Thyroid gland (tissue), 4 donors: ENCODE results near the gene LINGO4. TPM values are rescaled to one million over a fixed set of nuclear protein-coding genes. Genes with fewer than 3 reads are reported as not detected.

ENCODE experiments used
- DNase-seq, 2 donors: peaks; one replicate each; pipeline ENCODE4 v3.0.0-alpha.2; 2019
- H3K27ac ChIP-seq, 3 donors: fragments of 200-600 bp; sonication (generic); 1 replicate in 2 of 3; 2 replicates in 1 of 3; pipeline ENCODE4 v1.5.1; 2016 to 2019; ENCODE audit warnings: mild to moderate bottlenecking in 1 of 3, moderate library complexity in 1 of 3
- H3K27me3 ChIP-seq: fragments of 200-600 bp; sonication (generic); one replicate; pipeline ENCODE4 v1.5.1; 2019
- H3K36me3 ChIP-seq, 2 donors: fragments of 200-600 bp; sonication (generic); one replicate each; pipeline ENCODE4 v1.5.1; 2016 to 2019
- H3K4me1 ChIP-seq, 2 donors: fragments of 200-600 bp; sonication (generic); one replicate each; pipeline ENCODE4 v1.5.1; 2017 to 2019
- H3K4me3 ChIP-seq, 3 donors: fragments of 200-600 bp; sonication (generic); replicated peaks in 1 of 3; 1 replicate in 2 of 3; 2 replicates in 1 of 3; pipeline ENCODE4 v1.5.1; 2016; ENCODE audit warnings: mild to moderate bottlenecking in 1 of 3
- H3K9me3 ChIP-seq: fragments of 200-600 bp; sonication (generic); one replicate; pipeline ENCODE4 v1.5.1; 2017
- POLR2A ChIP-seq, 2 donors: fragments of 450-650 bp; IDR thresholded peaks; one replicate each; pipeline ENCODE4 v1.6.1; 2017; ENCODE audit warnings: antibody characterized with exemption in 2 of 2, mild to moderate bottlenecking in 2 of 2, moderate library complexity in 1 of 2
- WGBS, 2 donors: methylation state at CpG; one replicate each; pipeline ENCODE4 v1.1.5; 2017; 5-methylcytosine and 5-hydroxymethylcytosine counted together
- intact Hi-C: fragments of 100-400 bp; cut with DNase I; formaldehyde crosslinking; loops from one replicate; pipeline ENCODE4 v1.15.1; 2023
- total RNA-seq, 4 donors: library from RNA; depleted of rRNA; stranded (reverse); fragments of >200 nt; gene quantifications; one replicate each; pipeline ENCODE4 v1.2.3, GENCODE V29; 2016
- TF ChIP-seq, protein P1 (sequence below), 6 experiments: fragments of 200-600 bp in 3 of 6; fragments of 450-650 bp in 3 of 6; sonication (generic) in 3 of 6; IDR thresholded peaks; one replicate each; pipeline ENCODE4 v1.5.1; 2016 to 2019; ENCODE audit warnings: antibody characterized with exemption in 6 of 6, mild to moderate bottlenecking in 2 of 6, inconsistent platforms in 1 of 6, moderate library complexity in 1 of 6

Gene LINGO4
- total RNA-seq, 4 donors from 2014 or later: 0.13 to 0.63 (median 0.24) TPM

GRCh38 chr1:151799179-151800022 is 5.8 kb downstream of the LINGO4 start:
- H3K36me3 ChIP-seq: no peaks in the 10 kb centered on the region
- no peaks in the 10 kb centered on the region for H3K27me3 ChIP-seq
- H3K9me3 ChIP-seq: no peaks in the 10 kb centered on the region
- no peak overlapping the region for H3K27ac ChIP-seq
- 45 to 62% methylated on average over 9 of the region's 9 CpGs for WGBS, 2 donors
- DNase-seq: no peak
- intact Hi-C loops: no loop called here
- TF ChIP-seq POLR2A (IDR thresholded peaks at IDR 0.05): no peak
- TF ChIP-seq, protein P1, sequence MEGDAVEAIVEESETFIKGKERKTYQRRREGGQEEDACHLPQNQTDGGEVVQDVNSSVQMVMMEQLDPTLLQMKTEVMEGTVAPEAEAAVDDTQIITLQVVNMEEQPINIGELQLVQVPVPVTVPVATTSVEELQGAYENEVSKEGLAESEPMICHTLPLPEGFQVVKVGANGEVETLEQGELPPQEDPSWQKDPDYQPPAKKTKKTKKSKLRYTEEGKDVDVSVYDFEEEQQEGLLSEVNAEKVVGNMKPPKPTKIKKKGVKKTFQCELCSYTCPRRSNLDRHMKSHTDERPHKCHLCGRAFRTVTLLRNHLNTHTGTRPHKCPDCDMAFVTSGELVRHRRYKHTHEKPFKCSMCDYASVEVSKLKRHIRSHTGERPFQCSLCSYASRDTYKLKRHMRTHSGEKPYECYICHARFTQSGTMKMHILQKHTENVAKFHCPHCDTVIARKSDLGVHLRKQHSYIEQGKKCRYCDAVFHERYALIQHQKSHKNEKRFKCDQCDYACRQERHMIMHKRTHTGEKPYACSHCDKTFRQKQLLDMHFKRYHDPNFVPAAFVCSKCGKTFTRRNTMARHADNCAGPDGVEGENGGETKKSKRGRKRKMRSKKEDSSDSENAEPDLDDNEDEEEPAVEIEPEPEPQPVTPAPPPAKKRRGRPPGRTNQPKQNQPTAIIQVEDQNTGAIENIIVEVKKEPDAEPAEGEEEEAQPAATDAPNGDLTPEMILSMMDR (IDR thresholded peaks at IDR 0.05): no peak
- no peaks in the 10 kb centered on the region for H3K4me1 ChIP-seq
- no peak overlapping the region for H3K4me3 ChIP-seq

DNA sequence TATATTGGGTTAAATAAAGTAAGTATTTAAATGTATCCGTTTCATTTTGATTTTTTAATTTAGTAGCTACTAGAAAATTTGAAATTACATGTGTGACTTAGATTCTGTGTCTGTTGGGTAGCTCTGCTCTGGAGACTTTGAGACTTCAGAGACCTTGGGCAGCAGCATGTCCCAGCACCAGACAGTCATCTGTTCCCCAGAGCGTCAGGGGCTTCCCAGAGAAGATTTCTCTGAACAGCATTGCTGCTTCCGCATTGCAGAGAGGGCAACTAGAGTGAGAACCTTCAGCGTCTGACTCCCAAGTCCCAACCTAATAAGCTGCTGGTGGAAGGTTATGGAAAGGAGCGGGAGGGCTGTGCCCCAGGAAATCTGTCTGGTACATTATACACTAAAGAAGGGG is 6.6 kb downstream of the LINGO4 start:
- Histone ChIP-seq H3K4me1 (no peaks in the 10 kb centered on the region), H3K27ac (no peak overlapping the region), H3K27me3 (no peaks in the 10 kb centered on the region), H3K4me3 (no peak overlapping the region), H3K9me3 (no peaks in the 10 kb centered on the region), H3K36me3 (no peaks in the 10 kb centered on the region)
- 88 to 91% methylated on average over 5 of the region's 5 CpGs for WGBS, 2 donors
- TF ChIP-seq POLR2A (IDR thresholded peaks at IDR 0.05): no peak
- TF ChIP-seq, protein P1 (IDR thresholded peaks at IDR 0.05): no peak
- DNase-seq: no peak
- intact Hi-C loops: no loop called here

GRCh38 chr1:151790940-151791651 is 14.1 kb downstream of the LINGO4 start:
- TF ChIP-seq POLR2A (IDR thresholded peaks at IDR 0.05): no peak
- TF ChIP-seq, protein P1 (IDR thresholded peaks at IDR 0.05): no peak
- no peaks in the 10 kb centered on the region for H3K9me3 ChIP-seq
- H3K4me3 ChIP-seq: peak overlapping the region; percentile 62 to 84 (median 74)
- H3K36me3 ChIP-seq: no peaks in the 10 kb centered on the region
- no peaks in the 10 kb centered on the region for H3K27me3 ChIP-seq
- intact Hi-C loops: no loop called here
- H3K4me1 ChIP-seq: peaks cover 0 to 7% of the 10 kb centered on the region in 2 donors
- peak; percentile 27 to 31 for DNase-seq
- peak overlapping the region in 1 of 3 donors; percentile 5 for H3K27ac ChIP-seq
- WGBS, 2 donors: 1% methylated on average over 12 to 43 of the region's 52 CpGs

DNA sequence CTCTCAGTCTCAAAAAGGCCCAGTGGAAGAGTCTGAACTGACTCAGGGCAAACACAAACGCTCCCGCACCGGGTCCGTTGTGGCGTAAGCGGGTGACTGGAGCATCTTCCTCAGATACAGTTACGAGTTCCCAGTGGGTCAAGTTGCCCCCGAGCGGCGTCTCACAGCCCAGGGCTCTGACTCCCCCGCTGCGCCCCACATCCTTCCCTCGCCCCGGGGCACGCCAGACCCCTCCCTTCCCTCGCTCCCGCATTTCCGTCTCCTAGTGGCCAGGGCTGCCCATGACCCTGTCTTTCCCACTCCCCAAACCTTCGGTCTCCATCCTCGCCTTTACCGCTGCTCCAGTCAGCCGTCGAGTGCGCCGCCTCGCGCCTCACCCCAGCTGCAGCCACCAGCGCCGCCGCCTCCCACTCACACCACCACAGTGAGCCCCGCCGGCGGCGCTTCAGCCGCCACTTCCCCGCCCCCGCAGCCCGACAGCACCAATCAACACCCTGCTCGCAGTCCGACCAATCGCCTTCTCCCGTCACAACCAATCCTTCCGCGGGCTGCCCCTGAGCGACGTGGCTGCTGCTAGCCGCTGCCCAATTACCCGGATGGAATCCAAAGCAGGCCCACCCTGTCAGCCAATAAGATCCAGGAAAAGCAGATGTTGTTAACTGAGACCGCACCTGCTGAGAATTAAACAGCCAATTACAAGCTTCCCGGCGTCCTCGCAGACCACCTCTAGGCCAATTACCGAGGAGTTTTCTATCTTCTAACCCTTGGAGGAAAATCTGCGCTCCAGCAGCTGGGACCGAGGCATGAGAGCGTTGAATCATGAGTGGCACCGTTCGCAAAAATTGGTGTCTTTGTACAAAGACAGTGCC is 14.9 kb downstream of the LINGO4 start, which contains the start of gene TDRKH:
Gene TDRKH, minus strand, starts transcription at position 430 of the 869 bp plus-strand sequence. CDS start 7,478 bp downstream, outside the sequence.
- peak; percentile 99 for DNase-seq
- no peaks in the 10 kb centered on the region for H3K27me3 ChIP-seq
- H3K4me1 ChIP-seq: peaks cover 0 to 7% of the 10 kb centered on the region in 2 donors
- no peaks in the 10 kb centered on the region for H3K36me3 ChIP-seq
- TF ChIP-seq POLR2A (IDR thresholded peaks at IDR 0.05): peak in 1 of 2 donors; percentile 81
- TF ChIP-seq, protein P1 (IDR thresholded peaks at IDR 0.05): peak in 3 of 6 experiments; percentile 20 to 35 (median 33)
- intact Hi-C loops: no loop called here
- H3K27ac ChIP-seq: peak within 1 kb of the TSS in 1 of 3 donors; percentile 5
- 1% methylated on average over 56 to 58 of the region's 58 CpGs for WGBS, 2 donors
- H3K9me3 ChIP-seq: no peaks in the 10 kb centered on the region
- peak within 1 kb of the TSS; percentile 62 to 84 (median 74) for H3K4me3 ChIP-seq
